HG03342 (cell line): ENCODE results near the gene S100A6.
"Not testable (repeated sequence)": the region's sequence is repeated elsewhere in the genome, so short reads cannot be mapped to it uniquely, and the experiment has no call there.

Source experiments
- ATAC-seq: cut with Tn5 transposase; IDR thresholded peaks from one replicate; pipeline ENCODE4 v1.9.1; 2021; ENCODE audit warnings: mild to moderate bottlenecking, moderate library complexity; ENCODE audit not compliant: unreplicated experiment

S100A6 gene

GRCh38 chr1:153535242-153536011 is at the start of gene S100A6:
S100A6 (minus strand) TSS chr1:153535991; CDS start chr1:153535339, 652 bp downstream.
- no peak for ATAC-seq

- no peak for ATAC-seq
Observed at GRCh38 chr1:153585006-153585405, 49.2 kb upstream of the S100A6 start.

- no peak for ATAC-seq
Observed at GRCh38 chr1:153583976-153584375, 48.2 kb upstream of the S100A6 start.

- not testable (repeated sequence) for ATAC-seq
Observed at GRCh38 chr1:153583514-153583913, 47.7 kb upstream of the S100A6 start.

- ATAC-seq = not testable (repeated sequence)
Observed at GRCh38 chr1:153582836-153583235, 47.0 kb upstream of the S100A6 start.

- no peak for ATAC-seq
Observed at GRCh38 chr1:153578936-153579335, 43.1 kb upstream of the S100A6 start.

GRCh38 chr1:153578490-153578889 is 42.7 kb upstream of the S100A6 start:
- no peak for ATAC-seq

- ATAC-seq = no peak
Observed at GRCh38 chr1:153577624-153578051, 41.8 kb upstream of the S100A6 start.

- no peak for ATAC-seq
Observed at GRCh38 chr1:153577138-153577537, 41.3 kb upstream of the S100A6 start.

GRCh38 chr1:153575497-153575896 is 39.7 kb upstream of the S100A6 start:
- not testable (repeated sequence) for ATAC-seq

GRCh38 chr1:153575081-153575491 is 39.3 kb upstream of the S100A6 start:
- ATAC-seq = not testable (repeated sequence)

- no peak for ATAC-seq
Observed at GRCh38 chr1:153573351-153573750, 37.6 kb upstream of the S100A6 start.

- ATAC-seq = no peak
Observed at GRCh38 chr1:153572569-153573015, 36.8 kb upstream of the S100A6 start.

GRCh38 chr1:153571706-153572105 is 35.9 kb upstream of the S100A6 start:
- ATAC-seq = no peak

GRCh38 chr1:153570874-153571273 is 35.1 kb upstream of the S100A6 start:
- ATAC-seq = no peak

GRCh38 chr1:153569465-153569864 is 33.7 kb upstream of the S100A6 start:
- ATAC-seq = no peak

- no peak for ATAC-seq
Observed at GRCh38 chr1:153568367-153569099, 32.7 kb upstream of the S100A6 start.

- ATAC-seq = no peak
Observed at GRCh38 chr1:153567621-153568366, 32.0 kb upstream of the S100A6 start.

- ATAC-seq = no peak
Observed at GRCh38 chr1:153566414-153567371, 30.9 kb upstream of the S100A6 start.
